Anterior cingulate cortex (tissue), 58 donors: Measurements from ENCODE around the gene JAK3.
A peak's percentile ranks its signal among the peaks of the same experiment; 100 is the strongest.
"Not testable (repeated sequence)": the region's sequence is repeated elsewhere in the genome, so short reads cannot be mapped to it uniquely, and the experiment has no call there.

Experiments used
- DNase-seq, 58 donors: peaks; one replicate each; lab custom pipeline; 2025; lab: John Stamatoyannopoulos, UW

Gene JAK3

DNA sequence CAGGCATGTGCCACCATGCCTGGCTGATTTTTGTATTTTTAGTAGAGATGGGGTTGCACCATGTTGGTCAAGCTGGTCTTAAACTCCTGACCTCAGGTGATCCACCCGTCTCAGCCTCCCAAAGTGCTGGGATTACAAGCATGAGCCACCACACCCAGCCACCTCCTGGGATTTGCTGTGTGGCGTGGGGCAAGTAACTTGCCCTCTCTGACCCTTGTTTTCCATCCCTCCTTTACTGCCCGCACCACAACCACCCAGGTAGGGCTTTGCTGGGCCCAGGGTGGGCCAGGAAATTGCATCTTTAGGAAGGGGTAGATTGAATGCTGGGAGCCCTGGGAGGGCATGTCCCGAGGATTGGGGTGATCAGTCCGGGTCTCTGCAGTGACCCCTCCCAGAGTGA, 64.1 kb downstream of the JAK3 start:
- not testable (repeated sequence) for DNase-seq

DNA sequence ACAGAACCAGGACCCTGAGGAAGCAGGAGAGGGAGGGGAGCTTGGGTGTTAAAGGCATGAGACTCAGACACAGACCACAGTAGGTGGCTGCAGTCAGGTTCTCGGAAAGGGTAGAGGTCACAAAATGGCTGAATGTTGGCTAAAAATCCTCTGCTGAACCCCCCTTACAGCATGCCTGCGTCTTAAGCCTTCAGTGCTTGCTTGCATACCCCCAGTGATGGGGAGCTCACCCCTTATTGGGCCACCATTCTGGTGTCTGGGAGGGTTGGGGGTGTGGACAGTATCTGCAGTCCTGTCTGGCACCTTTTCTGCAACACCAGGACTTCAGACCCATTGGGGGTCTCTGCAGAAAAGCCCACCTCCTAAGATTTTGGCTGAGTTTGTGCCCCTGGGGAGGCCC, 67.0 kb downstream of the JAK3 start:
- DNase-seq = no peak

- DNase-seq = peak in 34 of 58 donors; percentile 6 to 63 (median 30)
These were observed 68.5 kb downstream of the JAK3 start for GRCh38 chr19:17778968-17779929.

DNA sequence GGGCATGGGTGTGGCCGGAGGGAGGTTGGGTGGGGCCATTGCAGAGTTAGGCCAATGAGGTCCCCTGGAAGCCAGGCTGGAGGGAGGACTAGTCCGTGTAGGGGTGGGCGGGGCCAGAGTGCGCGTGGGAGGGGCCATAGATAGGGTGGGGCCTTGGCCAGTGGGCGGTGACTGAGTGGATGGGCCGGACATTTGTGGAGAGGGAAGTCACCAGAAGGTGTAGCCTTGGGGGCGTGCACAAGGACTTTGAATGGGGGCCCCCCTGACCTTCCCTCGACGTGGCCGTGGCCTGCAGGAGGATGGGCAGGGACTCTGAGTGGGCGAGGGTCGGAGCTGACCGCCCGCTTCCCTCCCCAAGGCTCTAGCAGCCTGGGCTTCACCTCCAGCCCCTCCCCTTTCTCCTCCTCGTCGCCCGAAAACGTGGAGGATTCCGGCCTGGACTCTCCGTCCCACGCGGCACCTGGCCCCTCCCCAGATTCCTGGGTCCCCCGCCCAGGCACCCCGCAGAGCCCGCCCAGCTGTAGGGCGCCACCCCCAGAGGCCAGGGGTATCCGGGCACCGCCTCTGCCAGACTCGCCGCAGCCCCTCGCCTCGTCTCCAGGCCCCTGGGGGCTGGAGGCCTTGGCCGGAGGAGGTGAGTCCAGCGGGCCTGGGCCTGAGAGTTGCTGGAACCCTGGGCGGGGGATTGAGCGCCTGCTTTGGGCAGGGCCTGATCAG, 69.4 kb downstream of the JAK3 start:
- peak in 14 of 58 donors; percentile 5 to 42 (median 17) for DNase-seq

- DNase-seq = not testable (repeated sequence)
These were observed 69.9 kb downstream of the JAK3 start for GRCh38 chr19:17777840-17778239.

GRCh38 chr19:17775991-17776803, 71.6 kb downstream of the JAK3 start:
- DNase-seq = no peak

DNA sequence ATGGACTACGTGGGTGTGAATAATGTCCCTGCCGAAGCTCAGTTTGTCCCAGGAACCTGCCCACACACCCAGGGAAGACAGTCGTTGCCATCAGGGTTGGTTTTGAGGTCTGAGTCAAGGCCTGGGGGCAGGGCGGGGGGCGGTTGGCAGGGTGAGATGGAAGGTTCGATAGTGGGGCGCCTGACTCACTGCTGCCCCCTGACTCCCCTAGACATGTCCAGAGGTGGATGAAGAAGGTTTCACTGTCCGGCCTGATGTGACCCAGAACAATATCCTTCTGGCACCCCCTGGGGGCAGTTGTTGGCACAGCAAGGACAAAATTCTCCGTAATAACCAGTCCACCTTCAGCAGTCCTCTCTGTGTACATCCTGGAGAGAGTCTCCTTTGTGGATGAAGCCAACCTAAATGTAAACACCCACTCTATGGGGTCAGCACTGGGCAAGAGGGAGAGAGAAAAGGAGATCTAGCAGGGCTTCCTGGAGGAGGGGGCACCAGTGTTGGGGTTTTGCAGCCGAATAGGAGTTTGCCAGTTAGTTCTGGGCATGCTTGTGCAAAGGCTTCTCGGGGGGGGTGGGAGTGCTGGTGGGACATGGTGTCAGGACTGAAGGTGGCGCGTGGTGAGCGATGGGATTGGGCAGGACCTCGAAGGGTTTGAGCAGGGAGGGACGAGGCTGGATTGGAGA, 72.4 kb downstream of the JAK3 start:
- peak in 6 of 58 donors; percentile 2 to 28 (median 12) for DNase-seq
